Fibroblast of skin of left quadriceps (primary cell): ENCODE data around the gene NHLH1.
A peak's percentile ranks its signal among the peaks of the same experiment; 100 is the strongest.
"Not testable (repeated sequence)": the region's sequence is repeated elsewhere in the genome, so short reads cannot be mapped to it uniquely, and the experiment has no call there.

Experiments
- DNase-seq, 2 experiments: peaks; one replicate each; pipeline ENCODE4 v3.0.0-alpha.2; 2013; ENCODE audit warnings: low read depth in 2 of 2

NHLH1 gene

DNA sequence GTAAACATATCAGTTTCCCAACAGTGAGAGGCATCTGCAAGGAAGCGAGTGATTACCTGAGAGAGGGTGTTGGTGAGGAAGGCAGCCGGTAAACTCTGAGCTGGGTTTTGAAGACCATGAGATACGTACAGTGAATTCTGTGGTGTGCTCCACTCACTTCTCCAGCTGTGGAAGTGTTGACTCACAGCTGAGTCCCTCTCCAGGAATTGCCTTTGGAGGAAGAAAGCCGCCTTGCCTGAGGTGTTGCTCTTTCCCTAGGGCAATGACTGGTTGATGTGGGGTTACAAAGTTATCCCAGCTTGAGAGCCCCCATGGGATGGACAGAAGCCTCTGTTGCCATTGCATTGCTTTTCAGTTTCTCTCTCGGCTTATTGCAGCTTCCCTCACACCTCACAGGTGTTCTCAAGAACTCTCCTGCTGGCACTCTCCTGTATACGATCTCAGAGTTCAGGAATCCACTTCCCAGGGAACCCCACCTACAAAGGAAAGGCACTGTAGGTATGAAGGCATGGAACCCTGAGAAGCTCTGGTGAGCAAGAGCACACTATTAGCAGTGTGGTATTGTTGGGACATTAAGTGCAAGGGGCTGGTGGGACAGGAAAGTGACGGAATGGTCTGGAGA lies 10.8 kb downstream of the NHLH1 start:
- DNase-seq, result peak in 1 of 2 experiments; percentile 28

DNA sequence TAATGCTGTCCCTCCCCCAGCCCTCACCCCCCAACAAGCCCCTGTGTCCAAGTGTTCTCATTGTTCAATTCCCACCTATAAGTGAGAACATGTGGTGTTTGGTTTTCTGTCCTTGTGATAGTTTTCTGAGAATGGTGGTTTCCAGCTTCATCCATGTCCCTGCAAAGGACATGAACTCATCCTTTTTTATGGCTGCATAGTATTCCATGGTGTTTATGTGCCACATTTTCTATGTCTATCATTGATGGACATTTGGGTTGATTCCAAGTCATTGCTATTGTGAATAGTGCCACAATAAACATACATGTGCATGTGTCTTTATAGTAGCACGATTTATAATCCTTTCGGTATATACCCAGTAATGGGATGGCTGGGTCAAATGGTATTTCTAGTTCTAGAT lies 17.9 kb downstream of the NHLH1 start:
- DNase-seq, result not testable (repeated sequence)

DNA sequence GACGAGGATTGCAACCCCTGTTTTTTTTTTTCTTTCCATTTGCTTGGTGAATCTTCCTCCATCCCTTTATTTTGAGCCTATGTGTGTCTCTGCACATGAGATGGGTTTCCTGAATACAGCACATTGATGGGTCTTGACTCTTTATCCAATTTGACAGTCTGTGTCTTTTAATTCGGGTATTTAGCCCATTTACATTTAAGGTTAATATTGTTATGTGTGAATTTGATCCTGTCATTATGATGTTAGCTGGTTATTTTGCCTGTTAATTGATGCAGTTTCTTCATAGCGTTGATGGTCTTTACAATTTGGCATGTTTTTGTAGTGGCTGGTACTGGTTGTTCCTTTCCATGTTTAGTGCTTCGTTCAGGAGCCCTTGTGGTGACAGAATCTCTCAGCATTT lies 21.5 kb downstream of the NHLH1 start:
- DNase-seq, result not testable (repeated sequence)

DNA sequence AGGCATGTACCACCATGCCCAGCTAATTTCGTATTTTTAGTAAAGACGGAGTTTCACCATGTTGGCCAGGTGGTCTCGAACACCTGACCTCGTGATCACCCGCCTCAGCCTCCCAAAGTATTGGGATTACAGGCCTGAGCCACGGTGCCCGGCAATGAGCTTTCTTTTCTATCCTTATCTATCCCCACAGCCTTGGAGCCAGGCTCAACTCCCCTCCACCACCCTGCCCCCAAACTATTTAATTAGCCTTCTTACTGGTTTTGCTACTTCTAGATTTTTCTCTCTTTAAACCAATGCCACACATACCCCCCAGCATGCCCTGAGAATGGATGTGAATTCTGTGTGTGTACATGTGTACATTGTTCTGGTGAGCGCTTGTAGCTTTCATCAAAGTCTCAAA lies 27.8 kb downstream of the NHLH1 start:
- no peak for DNase-seq

DNA sequence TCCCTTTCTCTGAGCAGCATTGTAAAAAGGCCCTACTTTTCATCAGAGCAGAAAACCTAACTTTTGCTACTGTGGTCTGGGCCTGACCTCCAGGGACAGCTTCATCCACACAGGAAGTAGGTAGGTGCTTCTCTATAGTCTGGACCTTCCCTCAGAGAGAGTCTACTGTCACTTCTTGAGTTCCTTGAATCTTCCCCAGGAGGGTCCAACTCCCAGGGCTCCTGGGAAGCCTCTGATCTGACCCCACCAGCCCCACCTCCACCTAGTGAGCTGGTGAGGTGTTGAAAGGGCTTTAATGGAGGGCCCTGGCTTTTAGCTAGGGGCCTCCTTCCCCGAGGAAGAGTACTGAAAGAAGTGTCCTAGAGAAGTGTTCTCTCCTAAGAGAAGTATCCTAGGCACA lies 30.8 kb downstream of the NHLH1 start:
- no peak for DNase-seq

DNA sequence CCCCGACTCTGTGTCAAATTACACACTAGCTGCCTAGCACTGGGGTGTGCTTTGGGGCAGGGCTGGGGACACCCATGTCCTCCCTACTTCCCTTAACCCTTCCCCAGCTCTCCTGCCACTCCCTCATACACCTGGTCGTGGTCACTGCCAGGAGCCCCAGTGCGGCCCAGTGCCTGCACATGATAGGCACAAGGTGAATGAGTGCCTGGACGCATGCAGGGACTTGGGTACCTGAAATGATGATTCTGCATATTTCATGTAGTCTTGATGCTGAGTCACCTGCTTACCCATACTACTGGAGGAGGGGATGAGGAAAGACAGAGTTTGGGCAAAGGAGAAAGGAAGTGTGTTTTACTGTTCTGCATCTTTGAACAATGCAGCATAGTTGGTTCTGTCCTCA lies 32.0 kb downstream of the NHLH1 start:
- no peak for DNase-seq

DNA sequence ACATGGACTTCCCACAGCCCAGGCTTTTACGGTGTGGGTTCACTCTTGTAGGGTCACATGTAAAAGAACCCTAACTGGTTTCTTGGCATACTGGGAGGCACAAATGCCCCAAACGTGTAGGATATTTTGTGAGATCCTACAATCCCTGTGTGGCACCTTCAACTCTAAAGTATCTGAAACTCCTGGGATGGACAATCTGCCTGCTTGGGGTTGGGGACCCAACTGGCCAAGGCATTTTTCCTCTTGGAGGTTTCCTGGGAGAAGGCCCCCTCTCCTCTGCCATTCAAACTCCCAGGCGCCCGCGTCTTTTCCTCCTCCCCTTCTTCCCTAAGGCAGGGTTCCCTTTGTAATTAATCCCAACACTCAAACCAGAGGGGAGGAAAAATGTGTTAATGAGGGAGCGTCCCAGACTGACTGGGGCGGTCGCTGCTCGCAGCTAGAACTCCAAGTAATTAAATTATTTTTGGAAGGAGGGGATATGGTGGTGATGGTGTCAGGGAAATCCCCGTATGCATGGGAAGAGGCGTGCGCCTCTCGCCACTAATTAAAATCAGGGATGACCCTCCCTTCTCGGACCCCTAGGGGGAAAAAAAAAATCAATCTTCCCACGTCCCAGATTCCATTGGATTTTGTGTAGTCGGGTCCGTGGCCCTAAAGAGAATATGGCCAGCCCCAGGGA lies 32.8 kb downstream of the NHLH1 start:
- no peak for DNase-seq

DNA sequence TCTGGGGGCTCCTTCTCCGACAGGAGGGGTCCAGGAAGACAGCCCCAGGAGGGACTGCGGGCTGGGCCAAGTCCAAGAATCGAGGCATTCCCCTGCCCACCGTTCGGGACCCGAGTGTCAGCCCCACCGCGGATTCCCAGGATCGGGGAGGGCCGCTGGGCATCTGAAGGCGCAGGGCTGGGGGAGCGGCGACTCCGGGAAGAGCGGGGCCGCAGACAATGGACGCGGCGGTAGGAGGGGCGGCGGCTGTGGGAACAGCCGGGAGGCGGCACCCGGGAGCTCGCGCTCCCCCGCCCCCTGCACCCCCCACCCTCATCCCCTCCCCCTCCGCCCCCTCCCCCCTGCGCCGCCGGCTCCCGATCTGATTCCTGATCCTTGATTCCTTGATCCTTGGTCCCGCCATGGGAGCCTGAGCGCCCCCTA lies 33.4 kb downstream of the NHLH1 start, which contains the start of gene VANGL2:
Gene VANGL2 (plus strand): TSS at position 342 of the 423 bp plus-strand sequence. CDS start 15,274 bp downstream, outside the sequence.
- peak; percentile 57 to 63 for DNase-seq

DNA sequence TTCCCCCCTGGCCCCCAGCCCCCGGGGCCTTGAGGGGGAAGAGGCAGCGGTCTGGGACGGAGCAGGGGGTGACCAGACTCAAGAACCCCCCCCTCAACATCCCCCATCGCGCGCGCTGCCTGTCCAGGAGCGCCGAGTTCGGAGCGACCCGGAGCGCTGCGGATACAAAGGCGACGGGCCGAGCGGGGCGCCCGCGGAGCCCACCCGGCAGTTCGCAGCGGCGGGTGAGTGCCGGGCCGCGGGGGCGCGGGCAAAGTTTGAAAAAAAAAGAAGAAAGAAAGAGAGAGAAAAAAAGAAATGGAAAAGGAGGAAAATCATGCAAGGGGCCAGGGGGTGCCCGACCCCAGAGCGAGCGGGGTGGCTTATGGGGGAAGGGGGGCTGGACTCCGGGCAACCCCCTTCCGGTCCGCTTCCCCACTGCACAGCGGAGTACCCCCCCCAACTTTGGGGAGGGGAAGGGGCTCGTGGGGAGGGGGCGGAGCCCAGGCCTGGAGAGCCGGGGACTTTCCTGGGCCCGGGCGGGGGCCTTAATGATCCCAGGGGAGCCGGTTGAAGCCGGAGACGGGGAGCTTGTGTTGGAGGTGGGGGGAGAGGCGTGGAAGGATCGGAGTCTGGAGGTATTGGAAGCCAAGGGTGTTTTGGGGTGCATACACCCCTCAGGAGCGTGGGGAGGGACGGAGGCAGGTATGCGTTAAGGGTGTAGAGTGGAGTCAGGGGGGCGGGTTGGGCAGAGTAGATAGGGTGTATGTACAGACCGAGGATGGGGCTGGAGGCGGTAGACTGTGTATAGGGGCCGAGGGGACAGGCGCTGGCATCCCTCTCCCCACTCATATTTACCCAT lies 34.0 kb downstream of the NHLH1 start:
- no peak for DNase-seq

DNA sequence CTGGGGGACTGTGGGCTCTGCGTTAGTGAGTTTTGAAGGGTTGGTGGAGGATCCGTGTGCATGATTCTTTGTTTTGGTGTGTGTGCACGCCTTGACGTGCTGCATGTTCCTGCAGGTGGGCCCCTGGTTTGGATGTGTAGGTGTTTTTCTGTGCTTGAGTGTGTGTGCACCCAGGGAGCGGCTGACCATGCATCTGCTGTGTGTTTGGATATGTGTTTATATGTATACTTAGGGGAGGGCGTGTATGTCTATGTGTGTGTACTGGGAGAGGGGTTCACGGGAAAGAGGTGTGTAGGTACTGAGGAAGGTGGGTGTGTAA lies 34.6 kb downstream of the NHLH1 start:
- no peak for DNase-seq

DNA sequence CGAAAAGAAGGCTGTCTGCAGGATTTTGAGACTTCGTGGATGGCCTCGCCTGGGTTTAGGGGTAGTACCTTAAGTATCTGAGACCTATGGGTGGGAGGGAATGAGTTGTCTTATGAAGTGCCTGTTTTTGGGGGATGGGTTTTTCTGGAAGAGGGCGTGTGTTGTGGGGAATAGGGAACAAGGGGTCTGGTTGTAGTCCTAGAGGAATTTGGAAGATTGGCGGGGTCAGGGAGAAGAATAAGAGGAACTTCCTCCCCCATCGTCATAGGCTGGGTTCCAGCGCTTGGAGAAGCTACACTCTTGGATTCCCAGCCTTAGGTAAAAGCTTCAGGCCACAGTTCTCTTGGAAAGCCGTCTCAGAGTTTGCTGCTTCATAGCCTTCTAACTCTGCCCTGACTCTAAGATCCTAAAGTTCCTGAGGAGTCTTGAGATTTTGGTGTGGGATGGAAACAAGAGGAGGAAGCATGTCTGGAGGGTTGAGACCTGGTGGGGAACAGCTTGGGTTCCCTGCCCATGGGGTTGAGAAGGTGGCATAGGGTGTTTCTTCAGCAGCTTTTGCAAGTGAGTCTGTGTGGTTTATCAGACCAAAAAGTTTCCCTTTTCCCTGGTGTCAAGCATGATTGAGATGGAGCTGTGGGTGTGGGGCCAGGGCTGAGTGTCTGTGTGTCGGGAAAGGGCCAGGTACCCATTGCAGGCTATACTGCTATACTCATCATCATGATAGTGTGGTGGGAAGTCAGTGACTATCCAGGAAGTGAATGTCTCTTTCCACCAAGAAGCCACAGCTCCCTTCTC lies 35.3 kb downstream of the NHLH1 start:
- DNase-seq, result no peak

DNA sequence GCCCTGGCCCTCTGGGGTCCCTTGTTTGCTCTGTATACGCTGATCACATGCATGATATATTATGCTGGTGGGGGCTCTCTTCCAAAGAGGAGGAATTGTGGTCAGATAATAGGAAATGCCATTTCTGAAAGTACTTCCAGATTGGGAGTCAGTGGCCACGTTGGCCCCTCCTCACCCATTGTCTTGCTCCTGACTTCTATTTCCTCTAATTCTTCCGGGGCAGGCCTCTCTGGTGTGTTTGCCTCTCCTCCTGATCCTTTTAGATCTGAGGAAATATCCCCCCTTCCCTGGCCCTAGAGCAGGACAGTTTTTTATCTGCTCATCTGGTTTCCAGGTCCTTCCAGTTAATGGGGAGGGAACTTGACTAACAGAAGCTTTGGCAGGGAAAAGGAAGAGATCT lies 36.4 kb downstream of the NHLH1 start:
- no peak for DNase-seq

DNA sequence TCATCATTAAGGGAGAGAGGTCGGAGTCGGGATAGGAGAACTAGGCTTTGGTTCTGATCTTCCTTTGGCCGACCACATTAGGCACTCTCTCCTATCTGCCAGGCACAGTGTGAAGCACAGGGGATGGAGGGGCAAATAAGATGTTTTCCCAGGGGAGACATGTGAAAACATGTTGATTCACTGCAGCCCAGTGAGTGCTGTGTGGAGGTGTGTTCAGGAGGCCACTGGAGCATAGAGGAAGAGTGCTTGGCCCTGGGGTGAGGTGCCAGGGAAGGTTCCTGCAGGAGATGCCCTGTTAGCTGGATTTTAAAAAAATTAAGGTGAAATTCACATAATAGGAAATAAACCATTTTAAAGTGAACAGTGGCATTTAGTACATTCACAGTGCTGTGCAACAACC lies 37.2 kb downstream of the NHLH1 start:
- no peak for DNase-seq

DNA sequence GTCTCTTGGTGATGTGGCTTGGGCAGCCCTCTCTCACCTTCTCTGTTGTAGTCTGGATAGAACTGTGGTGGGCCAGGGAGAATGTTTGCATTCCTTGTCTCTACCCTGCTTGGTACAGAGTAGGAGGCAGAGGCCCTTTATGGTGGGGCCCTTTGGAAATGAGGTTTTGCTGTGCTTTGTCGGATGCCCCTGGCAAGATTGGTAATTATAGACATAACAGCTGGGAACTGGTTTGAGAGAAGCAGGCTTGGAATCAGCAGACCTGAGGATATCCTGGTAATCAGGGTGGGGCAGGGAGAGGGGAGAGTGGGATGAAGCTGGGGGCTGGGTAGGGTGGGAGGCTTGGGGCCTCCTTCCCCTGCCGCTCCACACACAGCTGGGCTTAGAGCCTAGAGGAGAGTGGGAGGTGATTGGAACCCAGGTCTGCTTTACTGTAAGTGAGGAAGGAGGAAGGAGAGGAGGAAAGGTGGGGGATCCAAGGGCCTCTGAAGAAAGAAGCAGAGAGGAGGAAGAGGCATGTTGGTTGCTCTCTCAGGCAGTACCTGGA lies 38.5 kb downstream of the NHLH1 start:
- no peak for DNase-seq

DNA sequence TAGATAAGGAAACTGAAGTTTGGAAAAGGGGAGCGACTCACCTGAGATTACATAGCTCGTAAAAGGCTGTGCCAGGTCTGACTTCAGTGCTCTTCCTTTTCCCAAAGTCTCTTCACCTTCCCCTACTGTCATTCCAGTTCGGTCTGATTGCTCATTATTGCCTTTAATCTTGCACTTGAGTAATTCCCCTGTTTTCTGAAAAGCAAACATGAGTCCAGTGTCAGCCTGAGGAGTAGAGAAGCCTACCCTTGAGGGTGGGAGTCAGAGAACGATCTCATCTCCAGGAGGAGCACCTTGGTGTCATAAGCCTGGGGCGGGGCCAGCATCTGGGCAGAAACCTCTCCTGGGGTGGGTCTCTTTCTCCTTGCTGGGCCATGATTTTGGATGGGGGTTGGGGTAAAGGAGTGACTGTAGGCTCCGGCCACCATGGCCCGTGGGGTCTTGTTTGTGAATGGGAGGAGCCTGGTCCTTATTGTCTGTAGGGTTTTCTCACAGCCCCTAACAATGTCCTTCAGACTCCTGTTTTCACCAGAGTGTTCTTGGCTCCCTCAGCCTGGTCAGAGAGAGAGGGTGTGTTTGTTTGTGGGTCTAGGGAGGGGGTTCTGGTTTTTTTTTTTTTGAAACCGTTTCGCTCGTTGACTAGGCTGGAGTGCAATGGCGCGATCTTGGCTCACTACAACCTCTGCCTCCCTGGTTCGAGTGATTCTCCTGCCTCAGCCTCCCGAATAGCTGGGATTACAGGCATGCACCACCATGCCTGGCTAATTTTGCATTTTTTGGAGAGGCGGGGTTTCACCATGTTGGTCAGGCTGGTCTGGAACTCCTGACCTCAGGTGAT lies 39.5 kb downstream of the NHLH1 start:
- no peak for DNase-seq

DNA sequence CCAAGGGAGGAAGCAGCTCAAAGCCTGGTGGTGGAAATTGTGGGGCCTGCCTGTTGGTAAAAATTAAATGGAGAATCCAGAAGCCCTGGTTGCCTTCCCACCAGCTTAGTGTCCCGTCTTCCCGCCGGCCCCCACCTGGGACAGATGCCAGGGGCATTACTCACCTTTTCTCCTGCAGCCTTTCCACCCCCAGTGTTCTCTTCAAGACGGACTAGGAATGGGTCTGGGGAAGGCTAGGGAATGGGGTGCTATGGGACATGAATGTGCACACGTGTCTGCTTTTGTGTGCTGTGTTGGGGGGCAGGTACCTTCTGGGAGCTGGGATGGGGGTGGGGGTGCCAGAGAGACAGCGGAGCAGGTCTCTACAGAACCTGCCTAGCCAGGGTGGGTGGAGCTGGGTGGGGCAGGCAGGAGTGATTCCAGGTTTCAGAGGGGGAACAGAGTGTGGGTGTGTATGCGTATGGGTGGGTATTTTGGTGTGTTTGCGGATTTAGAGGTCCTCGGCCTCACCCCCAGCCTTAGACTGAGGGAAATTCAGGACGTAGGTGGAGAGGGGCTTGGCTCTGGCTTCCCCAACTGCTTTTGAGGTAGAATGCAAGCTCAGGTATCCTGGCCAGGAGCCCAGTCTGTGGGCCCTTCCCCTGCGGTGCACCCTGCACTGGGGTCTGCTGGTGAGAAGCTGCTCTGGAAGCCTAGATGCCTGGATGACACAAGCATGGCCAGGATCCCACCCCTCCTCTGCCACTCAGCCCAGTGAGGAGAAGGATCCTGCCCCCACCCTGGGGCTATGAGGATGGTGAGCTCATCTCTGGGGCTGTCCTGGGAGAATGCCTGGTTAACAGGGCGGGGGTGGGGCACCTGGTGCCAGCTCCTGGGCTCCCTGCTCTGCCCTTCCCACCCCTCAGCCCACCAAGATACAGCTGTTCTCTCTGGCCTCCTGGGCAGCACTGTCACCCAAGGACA lies 41.2 kb downstream of the NHLH1 start:
- DNase-seq, result no peak

DNA sequence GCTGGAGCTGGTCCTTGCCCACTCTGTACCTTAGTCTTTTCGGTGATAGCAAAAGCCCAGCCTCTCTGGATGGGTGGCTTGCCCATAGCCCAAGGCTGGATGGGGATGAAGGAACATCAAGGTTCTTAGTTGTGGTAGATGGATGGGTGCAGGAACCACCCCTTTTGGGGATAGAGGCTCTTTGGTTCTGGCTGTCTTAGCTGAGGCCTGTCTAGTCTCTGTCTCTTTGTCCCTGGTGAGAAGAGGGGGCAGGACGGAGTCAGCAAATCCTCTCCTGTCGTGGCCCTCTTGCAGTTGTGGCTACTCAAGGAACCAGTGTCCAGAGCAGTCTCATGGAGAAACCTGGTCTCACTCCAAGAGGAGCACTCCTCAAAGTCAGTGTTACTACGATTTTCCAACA lies 42.0 kb downstream of the NHLH1 start:
- DNase-seq, result no peak

DNA sequence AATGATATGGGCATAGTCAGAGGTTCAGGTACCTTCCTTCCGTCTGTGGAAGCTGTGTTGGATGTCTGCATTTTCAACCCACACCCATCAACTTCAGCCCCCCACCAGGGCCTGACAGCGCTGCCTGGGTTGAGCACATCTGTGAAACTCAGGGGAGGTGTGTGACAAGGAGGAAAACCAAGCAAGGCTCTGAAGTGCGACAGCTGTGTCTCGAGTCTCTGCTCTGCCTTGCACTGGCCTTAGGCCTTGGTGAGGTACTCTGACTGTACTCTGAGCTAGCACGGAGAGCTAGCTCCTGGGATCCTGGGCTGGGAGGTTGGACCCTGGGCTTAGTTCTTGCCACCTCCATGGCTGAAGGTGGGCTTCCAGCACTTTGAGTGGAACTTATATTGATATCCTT lies 42.6 kb downstream of the NHLH1 start:
- DNase-seq, result no peak

DNA sequence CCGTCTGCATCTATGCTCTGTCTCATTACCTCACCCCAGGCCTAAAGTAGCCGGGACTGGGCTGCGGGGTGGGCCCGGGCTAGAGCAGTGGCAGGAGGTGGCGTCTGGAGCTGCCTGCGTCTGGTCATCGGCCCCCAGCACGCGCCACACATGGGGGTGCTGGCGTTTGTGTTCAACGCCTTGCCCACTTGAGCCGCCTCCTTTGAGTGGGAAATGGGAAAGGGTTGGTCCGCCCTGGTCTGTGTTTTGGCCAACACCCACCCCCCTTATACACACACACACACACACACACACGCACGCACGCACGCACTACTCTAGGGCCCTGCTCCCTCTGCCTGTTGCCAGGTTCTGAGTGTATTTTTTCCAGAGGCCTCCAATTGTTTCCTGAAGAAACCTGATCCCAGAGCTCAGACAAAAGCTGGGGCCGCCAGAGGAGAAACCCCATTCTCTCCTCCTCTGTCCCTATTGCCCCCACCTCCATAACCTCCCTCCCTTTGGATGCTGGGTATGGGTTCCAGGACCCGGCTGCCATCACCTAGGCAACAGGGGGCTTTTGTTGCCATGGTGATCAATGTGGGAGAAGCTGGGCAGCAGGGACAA lies 43.6 kb downstream of the NHLH1 start:
- no peak for DNase-seq
